T-helper 1 cell (primary cell): ENCODE results near the gene EXOSC6.
"Not testable (repeated sequence)": the region's sequence is repeated elsewhere in the genome, so short reads cannot be mapped to it uniquely, and the experiment has no call there.

ENCODE experiments used
- DNase-seq, 5 donors: peaks; one replicate each; pipeline ENCODE4 v3.0.0-alpha.2; 2012 to 2020

EXOSC6 gene

GRCh38 chr16:70198230-70198629, 53.5 kb downstream of the EXOSC6 start:
- not testable (repeated sequence) for DNase-seq

GRCh38 chr16:70197611-70198010, 54.1 kb downstream of the EXOSC6 start:
- not testable (repeated sequence) for DNase-seq
